Uterus (tissue), 2 donors: ENCODE measurements around the gene PYGM.

Experiments
- CTCF ChIP-seq, 4 experiments: fragments of 200-600 bp in 2 of 4; fragments of 450-650 bp in 2 of 4; sonication (generic) in 2 of 4; IDR thresholded peaks; one replicate each; pipeline ENCODE4 v1.5.1; 2016 to 2019; ENCODE audit warnings: antibody characterized with exemption in 4 of 4, mild to moderate bottlenecking in 2 of 4, moderate library complexity in 1 of 4
- POLR2A ChIP-seq, 2 donors: fragments of 450-650 bp; IDR thresholded peaks; one replicate each; pipeline ENCODE4 v1.6.1; 2016; ENCODE audit warnings: antibody characterized with exemption in 2 of 2, mild to moderate bottlenecking in 1 of 2, moderate library complexity in 1 of 2

- TF ChIP-seq CTCF (IDR thresholded peaks at IDR 0.05) = no peak
- TF ChIP-seq POLR2A (IDR thresholded peaks at IDR 0.05) = no peak
Observed at GRCh38 chr11:64791781-64792291, 32.1 kb upstream of the PYGM start.
